IPS-NIHi7 (cell line): ENCODE measurements around the gene CHRNB2.
A peak's percentile ranks its signal among the peaks of the same experiment; 100 is the strongest.

Experiments used
- DNase-seq: peaks from one replicate; pipeline ENCODE4 v3.0.0; 2012; ENCODE audit warnings: mixed read lengths; ENCODE audit errors: extremely low spot score

The CHRNB2 gene

DNA sequence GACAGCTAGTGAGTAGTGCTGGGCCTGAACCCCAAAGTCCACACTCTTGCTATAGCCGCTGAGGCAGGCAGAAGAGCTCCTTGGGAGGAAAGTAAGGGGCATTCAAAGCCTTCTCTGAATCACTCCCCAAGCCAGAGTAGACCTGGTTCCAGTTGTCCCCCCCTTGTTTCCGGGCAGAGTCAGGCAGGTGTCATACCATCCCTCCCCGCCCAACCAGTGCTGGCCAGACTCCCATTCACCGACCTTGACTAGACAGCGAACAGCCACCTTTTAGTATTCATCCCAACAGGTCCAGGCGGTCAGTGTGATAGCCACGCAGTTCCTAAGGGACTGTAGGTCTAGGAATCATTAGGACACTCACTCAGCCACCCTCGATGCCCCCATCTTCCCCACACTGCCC, 11.8 kb downstream of the CHRNB2 start:
- DNase-seq: no peak

DNA sequence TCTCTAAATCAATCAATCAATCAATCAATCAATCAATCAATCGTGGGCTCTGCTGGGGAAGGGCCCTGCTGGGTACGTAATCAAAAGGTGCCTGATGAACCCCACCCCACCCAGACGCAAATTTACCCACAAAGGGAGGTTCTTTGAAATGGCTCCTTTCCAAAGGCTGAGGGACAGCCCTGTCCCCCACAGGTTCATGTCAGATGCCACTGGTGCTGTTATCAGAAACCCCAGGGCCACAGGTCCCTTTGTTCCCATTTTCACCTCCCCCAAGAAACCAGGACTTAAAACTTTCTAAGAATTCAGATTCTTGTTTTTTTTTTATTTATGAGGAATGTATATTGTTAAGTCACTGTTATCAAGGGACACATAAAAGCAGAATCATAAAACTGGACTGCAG, 14.2 kb downstream of the CHRNB2 start:
- DNase-seq: no peak

DNA sequence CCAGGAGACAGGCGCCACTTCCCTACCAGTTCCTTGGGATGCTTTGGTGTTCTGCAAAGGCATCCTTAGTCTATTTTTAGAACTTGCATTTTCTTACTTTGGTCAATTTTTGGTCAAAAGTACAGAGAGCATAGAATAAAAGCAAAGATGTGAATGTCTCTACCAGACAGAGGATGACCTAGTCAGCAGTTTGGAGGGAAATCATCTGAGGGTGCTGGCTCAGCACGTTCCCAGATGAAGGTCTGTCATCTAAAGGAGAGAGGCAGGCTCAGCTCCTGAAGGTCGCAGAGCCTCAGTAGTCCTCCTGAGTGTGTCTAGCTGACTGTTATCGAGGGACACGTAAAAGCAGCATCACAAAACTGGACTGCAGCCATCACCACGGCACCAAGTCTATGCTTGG, 15.3 kb downstream of the CHRNB2 start:
- no peak for DNase-seq

DNA sequence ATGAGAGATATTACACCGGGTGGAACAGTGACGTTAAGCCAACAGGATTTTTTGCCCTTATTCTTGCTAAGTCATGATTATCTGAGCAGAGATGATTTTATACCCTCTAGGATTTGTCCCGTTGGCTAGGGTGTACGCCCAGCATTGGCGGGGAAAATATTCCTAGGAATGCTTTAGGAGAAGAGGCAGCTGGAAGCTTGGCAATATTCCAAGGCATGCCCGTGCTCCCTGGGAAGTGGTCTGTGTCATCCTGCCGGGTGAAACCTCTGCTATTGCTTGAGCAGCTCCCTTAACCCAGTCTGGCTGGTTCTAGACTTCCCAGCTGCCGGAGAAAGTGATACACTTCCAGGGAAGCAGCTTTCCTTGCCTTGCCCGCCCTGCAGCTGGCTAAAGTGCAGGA, 16.2 kb downstream of the CHRNB2 start:
- DNase-seq: no peak

DNA sequence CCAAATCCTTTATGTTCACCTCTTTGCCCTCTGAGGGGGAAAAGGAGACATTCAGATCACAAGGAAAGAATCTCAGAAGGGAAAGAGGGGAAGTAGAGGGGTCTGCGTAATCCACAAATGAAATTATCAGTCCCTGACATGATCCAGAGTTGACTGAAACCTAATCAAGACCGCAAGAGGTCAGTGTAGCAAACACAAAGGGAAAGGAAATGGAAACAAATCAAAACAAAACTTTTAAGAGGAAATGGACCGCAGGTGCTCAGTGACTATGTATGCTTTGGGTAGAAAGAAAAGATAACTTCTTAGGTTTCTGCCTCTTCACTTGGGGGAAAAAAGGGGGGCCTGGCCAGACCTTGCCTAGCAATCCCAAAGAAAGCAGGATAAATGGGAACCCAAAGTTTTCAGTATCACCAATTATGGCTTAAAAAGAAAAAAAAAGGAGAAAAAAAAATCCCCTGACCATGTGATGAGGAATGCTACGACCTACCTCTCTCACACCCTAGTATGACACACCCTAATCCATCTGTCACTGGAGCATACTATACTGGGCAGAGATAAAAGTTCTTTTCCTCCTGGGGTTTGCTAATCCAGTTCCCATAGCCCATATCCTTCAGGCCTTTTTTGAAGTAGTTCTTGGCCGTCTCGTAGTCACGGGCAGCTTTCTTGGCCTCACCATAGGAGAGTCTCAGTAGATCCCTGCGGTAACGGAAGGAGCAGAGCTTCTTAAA, 16.9 kb downstream of the CHRNB2 start:
- no peak for DNase-seq

DNA sequence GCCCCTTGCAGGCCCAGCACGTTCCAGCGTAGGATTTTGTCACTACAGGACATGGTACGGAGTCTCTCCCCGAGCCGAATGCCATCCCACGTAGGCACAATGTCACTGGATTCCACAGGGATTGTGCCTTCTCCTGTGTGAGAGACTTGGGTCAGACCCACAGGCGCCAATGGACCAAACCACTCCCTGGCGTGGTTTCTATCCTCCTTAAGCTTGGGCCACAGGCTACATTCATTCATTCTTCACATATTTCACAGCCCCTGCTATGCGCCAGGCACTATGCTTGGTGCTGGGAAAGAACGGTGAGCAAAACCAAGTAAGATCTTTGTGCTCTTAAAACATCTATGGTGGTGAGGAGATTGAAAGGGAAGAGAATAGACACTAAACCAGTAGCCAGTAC, 18.7 kb downstream of the CHRNB2 start:
- no peak for DNase-seq

DNA sequence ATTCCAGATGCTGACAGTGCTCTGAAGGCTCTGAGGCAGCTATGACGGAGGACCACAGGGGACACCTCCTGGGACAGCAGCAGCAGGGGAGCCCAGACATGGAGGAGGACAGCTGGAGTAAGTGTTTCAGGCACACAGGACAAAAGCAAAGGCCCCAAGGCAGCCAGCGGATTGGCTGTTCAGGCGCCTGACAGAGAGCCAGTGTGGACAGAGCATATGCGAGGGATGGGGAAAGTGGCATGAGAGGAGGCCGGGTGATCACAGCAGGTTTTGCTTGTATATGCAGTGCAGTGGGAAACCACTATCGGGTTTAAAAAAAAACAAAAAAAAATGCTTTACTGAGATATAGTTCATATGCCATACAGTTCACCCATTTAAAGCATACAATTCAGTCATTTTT, 19.1 kb downstream of the CHRNB2 start:
- DNase-seq: no peak

DNA sequence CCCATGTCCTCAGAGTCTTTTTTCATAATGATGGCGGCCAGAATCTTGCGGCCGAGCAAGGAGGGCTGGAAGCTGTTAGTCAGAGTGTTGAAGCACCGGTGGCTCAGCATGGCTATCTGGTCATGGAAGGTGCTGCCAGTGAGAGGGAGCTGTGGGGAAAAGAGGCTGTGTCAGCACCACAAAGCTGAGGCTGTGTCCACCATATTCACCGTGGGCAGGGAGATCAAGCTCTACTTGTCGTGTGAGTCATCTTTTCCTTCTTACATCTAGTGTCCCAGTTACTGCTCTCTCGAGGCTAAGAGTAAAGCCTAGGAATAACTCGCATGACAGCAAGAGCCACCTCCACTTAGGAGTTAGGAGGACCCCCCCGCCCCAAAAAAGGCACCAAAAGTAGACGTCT, 22.2 kb downstream of the CHRNB2 start:
- no peak for DNase-seq

DNA sequence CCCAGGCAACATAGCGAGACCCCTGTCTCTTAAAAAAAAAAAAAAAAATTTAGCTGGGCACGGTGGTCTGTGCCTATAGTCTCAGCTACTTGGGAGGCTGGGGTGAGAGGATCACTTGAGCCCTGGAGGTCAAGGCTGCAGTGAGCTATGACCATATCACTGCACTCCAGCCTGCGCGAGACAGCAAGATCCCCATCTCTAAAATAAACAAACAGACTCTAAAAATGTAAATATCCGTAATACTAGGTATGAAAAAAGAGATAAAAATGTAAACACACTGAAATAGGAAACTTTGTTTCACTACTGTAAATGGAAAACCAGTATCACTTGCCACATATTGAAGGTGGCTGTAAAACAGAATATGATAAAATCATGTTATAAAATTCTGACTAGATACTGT, 23.2 kb downstream of the CHRNB2 start:
- no peak for DNase-seq

DNA sequence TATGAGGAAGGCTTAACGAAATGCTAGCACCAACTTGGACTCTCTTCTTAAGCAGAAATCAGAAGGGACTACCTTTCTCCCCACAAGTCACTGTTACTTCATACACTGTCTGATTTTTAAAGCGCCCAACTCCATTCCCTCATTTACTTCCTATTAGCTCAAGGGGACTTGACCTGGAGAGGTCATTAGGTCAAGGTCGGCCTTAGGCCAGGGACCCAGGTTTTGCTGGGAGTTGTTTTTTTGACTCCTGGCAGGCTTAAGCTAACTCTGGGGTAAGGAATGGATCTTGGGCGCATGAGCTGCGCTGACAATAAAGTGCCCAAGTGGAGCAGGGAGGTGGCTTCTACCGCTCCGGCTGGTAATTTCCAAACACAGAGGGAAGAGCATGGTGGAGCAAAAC, 23.6 kb downstream of the CHRNB2 start:
- no peak for DNase-seq

DNA sequence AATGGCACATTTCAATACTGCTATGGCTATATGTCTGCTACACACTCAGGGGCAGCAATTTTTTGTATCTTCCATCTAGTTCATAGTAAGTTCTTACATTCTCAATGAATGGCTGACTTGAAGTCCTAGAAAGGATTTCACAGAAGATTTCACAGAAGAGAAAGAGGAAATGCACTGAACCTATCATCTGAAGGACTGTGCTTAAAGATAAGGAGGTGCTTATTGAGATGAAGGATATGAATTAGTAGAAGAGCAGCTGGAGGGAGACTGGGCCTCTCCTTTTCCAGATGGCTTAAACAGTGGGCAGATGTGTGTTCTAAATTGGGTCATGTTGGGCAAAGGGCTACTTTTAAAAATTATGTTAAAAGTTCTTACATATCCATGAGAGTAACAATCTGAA, 25.8 kb downstream of the CHRNB2 start:
- DNase-seq: no peak

DNA sequence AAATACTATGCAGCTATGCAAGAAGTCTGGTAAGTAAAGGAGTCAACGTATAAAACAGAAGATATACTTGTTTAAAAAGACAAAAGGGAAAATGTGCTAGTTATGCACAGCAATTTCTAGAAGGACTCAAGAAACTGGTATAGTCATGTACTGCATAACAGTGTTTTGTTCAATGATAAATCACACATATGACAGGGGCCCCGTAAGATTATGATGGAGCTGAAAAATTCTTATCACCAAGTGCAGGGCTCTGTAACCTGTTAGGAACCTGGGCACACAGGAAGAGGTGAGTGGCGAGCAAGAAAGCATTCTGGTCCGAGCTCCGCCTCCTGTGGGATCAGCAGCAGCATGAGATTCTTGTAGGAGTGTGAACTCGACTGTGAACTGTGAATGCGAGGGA, 27.2 kb downstream of the CHRNB2 start:
- no peak for DNase-seq

DNA sequence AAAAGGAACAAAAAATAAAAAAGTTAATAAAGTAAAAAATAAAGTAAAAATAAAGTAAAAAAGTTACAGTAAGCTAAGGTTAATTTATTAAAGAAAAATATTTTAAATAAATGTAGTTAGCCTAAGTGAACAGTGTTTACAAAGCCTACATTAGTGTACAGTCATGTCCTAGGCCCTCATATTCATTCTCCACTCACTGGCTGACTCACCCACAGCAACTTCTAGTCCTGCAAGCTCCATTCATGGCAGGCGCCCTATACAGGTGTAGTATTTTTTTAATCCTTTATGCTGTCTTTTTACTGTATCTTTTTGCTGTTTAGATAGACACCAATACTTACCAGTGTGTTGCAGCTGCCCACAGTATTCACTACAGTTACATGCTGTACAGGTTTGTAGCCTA, 28.0 kb downstream of the CHRNB2 start:
- DNase-seq: no peak

DNA sequence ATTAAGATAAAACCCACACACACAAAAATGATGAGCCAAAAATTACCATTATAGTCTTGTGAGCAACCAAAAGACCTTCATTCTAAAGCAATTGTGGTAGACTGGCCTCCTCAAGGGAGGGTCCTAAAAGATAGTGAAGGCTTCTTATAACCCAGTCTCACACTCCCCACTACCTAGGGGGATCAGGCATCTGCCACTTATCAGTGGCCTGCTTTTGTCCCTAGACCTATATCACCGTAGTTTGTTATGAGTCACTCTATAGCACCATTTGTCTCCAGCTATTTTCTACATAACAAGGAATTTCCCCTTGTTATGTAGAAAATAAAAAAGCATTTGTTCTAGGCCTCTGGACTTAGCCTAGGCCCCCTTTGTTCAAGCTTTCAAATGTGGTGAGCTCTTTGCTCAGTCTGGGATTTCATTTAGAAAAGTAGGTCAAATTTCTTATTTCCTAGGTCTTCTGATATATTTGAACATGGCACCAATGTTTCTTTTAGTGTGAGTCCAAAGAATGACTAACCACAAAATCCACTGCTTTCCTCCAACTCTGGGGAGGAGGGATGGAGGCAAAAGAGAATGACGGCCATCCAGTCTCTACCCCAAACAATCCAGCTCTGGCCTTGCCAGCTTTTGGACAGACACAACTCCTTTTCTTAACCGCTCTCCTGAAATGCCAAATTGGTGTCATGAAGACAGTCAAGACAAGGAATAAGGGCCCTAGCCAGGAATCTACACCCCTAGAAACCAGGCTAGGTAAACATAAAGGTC, 31.5 kb downstream of the CHRNB2 start:
- no peak for DNase-seq

DNA sequence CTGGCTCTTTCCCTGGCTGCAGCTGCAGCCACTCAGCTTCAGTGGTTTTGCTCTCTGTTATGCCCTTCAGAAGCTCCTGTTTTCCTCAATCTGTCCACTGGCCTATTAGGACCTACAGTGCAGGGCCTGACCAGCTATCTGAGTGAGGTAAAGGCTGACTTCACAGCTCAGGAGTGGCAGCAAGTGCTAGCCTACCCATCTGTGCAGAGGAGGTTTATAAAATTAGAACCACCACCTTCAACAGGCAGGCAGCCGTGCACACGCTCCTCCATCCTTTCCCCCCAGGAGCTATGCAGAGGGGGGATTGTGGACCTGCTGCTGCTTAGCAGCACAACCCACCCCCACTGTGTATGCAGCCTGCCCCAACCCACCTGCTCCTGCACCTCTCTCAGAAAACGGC, 32.1 kb downstream of the CHRNB2 start:
- DNase-seq: no peak

DNA sequence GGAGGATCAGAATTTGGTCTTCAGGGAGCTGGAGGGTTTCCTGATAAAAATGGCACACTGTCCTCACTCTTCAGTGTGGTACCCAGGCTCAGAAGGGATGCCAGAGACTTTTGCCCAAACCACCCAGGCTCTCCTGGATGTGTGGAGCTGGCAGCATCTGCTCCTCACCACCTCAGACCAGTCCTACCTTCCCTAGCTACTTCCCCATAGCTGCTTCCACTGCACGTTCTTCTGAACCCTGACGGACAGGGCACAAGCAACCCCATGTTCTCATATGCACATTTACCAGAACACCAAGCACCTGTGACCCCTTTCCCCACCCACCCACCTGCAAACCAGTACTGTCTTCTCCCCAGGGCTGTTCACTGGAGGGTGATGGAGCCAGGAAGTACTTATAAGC, 35.7 kb downstream of the CHRNB2 start:
- no peak for DNase-seq

DNA sequence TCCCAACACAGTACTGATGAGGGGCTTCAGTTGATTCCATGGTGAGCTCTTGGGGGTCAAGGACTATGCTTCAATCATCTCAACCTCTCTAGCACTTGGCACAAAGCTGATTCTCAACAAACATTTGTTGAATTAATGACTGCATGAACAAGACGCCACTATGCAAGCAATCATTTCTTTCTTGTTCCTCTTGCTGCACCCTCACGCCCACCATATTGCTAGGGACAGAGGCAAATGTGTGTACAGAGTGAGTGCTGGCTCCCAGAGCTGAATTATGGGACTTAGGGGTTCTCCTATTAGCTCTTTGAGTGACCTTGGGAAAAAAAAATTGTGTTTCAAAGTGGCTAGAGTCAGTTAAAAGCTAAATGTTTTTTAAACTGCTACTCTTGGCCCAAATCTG, 38.0 kb downstream of the CHRNB2 start:
- no peak for DNase-seq

DNA sequence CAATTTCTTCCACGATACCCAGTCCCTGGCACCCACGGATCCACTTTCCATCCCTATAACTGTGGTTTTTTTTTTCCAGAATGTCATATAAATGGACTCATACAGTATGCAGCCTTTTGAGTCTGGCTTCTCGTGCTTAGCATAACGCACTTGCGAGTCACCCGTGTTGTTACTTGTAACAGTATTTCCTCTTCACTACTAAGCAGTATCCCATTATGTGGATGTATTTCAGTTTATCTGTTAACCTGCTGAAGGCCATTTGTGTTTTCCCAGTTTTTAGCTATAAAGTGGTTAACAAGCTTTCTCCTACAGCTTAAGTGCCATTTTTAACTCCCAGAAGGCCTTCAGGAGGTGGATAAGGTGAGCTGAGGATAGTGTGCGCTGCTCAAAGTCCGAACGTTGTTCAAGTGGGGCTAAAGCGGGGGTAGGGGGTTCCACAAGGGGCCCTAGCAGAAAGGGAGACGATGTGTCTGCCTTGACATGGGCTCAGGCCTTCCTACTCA, 39.6 kb downstream of the CHRNB2 start:
- no peak for DNase-seq

DNA sequence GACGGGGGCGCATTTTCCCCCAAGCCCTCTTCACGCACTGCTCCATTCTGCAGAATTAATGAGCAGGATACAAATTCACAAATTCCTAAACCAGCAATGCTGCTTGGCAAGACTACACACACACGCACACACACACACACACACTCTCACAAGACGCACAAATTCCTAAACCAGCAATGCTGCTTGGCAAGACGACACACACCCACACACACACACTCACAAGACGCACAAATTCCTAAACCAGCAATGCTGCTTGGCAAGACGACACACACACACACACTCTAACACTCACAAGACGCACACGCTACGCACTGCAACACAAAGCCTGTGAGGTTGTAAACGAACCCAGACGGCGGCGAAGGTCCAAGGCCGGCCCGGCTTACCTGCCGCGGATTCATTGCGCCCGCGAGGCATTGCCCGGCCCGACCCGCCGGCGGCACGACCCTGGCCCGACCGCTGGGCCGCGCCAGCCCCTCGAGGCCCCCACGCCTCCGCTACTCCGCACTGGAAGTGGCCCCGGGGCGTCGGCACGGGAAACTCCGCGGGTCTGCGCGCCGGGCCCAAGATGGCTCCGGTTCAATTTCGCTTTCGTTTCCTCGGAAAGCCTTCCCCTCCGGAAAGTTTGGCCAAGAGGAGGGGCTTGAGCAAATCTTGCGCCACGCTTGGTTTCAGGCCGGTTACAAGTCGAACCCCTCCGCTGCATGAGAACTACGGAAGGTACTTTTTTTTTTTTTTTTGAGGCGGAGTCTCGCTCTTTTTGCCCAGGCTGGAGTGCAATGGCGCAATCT, 40.2 kb downstream of the CHRNB2 start, which contains the start of gene ADAR:
Gene ADAR (minus strand): TSS at position 578 of the 788 bp plus-strand sequence. CDS start 180 bp downstream, at position 398.
- DNase-seq: peak; percentile 60

DNA sequence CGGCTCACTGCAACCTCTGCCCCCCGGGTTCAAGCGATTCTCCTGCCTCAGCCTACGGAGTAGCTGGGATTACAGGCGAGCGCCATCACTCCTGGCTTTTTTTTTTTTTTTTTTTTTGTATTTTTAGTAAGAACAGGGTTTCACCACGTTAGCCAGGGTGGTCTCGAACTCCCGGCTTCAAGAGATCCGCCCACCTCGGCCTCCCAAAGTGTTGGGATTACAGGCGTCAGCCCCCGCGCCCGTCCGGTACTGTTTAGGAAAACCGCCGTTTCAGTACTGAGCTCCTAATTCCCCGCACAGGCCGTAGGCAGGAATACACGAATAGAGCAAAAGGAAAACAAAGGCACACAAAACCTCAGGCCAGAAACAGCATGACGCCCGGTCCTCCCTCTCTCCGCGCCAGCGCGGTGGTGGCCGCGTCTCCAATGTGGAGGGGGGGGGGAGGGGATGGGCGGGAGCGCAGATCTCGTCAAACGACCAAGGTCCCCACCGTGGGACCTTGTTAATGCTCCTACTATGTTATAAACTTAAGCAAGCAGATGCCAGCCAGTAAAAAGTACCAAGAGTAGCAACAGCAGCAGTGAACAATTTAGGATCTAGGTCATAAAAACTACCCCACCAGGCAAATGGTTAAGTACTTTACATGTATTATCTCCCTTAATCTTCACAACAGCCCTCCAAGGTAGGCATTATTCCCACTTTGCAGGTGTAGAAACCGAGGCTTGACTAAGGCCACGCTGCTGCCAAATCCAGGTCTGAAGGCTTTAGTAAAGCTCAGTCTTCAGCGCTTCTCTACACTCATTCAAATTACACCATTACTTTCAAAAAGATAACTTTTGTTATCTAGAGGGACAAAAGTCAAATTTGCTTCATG, 41.1 kb downstream of the CHRNB2 start:
- peak; percentile 57 for DNase-seq
